Aorta (tissue), 5 donors: Measurements from ENCODE around the gene RBM14. TPM values are rescaled to one million over a fixed set of nuclear protein-coding genes. Genes with fewer than 3 reads are reported as not detected.
A peak's percentile ranks its signal among the peaks of the same experiment; 100 is the strongest.

Experiments used
- ATAC-seq: fragments of 200-7000 bp; cut with Tn5 transposase; one replicate; pipeline ENCODE4 v1.9.1; 2022; ENCODE audit warnings: moderate library complexity; ENCODE audit not compliant: low FRiP score
- DNase-seq, 2 donors: peaks; one replicate each; pipeline ENCODE4 v3.0.0-alpha.2; 2020
- H3K27ac ChIP-seq, 2 donors: one replicate each; pipeline ENCODE4 v1.5.1; 2013; ENCODE audit warnings: low read length in 2 of 2, mild to moderate bottlenecking in 2 of 2, moderate library complexity in 2 of 2, control low read depth in 1 of 2, inconsistent platforms in 1 of 2, low read depth in 1 of 2
- H3K27me3 ChIP-seq, 2 donors: one replicate each; pipeline ENCODE4 v1.6.1; 2013; ENCODE audit warnings: control low read depth in 1 of 2, low read length in 1 of 2, mild to moderate bottlenecking in 1 of 2, moderate library complexity in 1 of 2; ENCODE audit not compliant: insufficient read depth in 2 of 2, control insufficient read depth in 1 of 2
- H3K36me3 ChIP-seq, 2 donors: one replicate each; pipeline ENCODE4 v1.6.1; 2013; ENCODE audit warnings: control low read depth in 1 of 2, low read length in 1 of 2, mild to moderate bottlenecking in 1 of 2; ENCODE audit not compliant: insufficient read depth in 2 of 2, control insufficient read depth in 1 of 2
- H3K4me1 ChIP-seq, 2 donors: one replicate each; pipeline ENCODE4 v1.6.1; 2013; ENCODE audit warnings: low read length in 2 of 2, control low read depth in 1 of 2, mild to moderate bottlenecking in 1 of 2, moderate library complexity in 1 of 2; ENCODE audit not compliant: insufficient read depth in 2 of 2, control insufficient read depth in 1 of 2
- H3K4me3 ChIP-seq, 2 donors: one replicate each; pipeline ENCODE4 v1.5.1; 2013; ENCODE audit warnings: low read length in 2 of 2, control low read depth in 1 of 2, mild to moderate bottlenecking in 1 of 2
- H3K9me3 ChIP-seq: one replicate; pipeline ENCODE4 v1.6.1; 2013; ENCODE audit warnings: mild to moderate bottlenecking, low read length; ENCODE audit not compliant: control insufficient read depth
- WGBS, 2 donors: extraction: QIAGEN DNeasy Blood & Tissue Kit; methylation state at CpG; one replicate each; pipeline ENCODE4 v1.1.7; 2013; 5-methylcytosine and 5-hydroxymethylcytosine counted together
- intact Hi-C, 2 donors: fragments of 100-400 bp; cut with DNase I; formaldehyde crosslinking; loops; one replicate each; pipeline versions ENCODE4 v1.14.2 to v1.15.0; 2022
- long read RNA-seq, 2 donors: library from polyadenylated mRNA; unstranded; transcript quantifications; one replicate each; pipeline ENCODE4 v2.0.0, GENCODE V29; 2020 to 2021
- polyA plus RNA-seq, 2 donors: library from polyadenylated mRNA; stranded (reverse); fragments of 200-250 nt; gene quantifications; one replicate each; pipeline ENCODE4 v1.2.3, GENCODE V29; 2013
- total RNA-seq, 2 donors: library from RNA; stranded (reverse); fragmentation: NEBNext Ultra II Directional; extraction: Animal tissue kit (Norgen Biotek cat#: 25700); gene quantifications; one replicate each; pipeline ENCODE4 v1.2.1, GENCODE V29; 2021
- donor health status: healthy with polysubstance abuse.
- donor health status: Bipolar disorder and iron deficiency.
- donor health status: DM: no; HTN: no; CAD: no.
- donor health status: DM: no; HTN: no; CAD: no.
- donor health status: DM: yes; HTN: yes; CAD: no.

RBM14 gene
- 10 to 100 TPM; 66.3 to 66.7 TPM for total RNA-seq
- polyA plus RNA-seq = 10 to 100 TPM; 11.4 to 41.4 TPM
- long read RNA-seq, donor 1, transcript RBM14-201 (3 exons, 2,828 nt) = major isoform, 29 of 54 reads
- long read RNA-seq, donor 1, partial matches to known transcripts = 19 of 54 reads
- long read RNA-seq, donor 1, other reads (novel, unspliced or antisense) = 6 of 54 reads
- long read RNA-seq, donor 2, partial matches to known transcripts = 6 of 6 reads
- long read RNA-seq, donor 2, other reads (novel, unspliced or antisense) = 0 of 6 reads

DNA sequence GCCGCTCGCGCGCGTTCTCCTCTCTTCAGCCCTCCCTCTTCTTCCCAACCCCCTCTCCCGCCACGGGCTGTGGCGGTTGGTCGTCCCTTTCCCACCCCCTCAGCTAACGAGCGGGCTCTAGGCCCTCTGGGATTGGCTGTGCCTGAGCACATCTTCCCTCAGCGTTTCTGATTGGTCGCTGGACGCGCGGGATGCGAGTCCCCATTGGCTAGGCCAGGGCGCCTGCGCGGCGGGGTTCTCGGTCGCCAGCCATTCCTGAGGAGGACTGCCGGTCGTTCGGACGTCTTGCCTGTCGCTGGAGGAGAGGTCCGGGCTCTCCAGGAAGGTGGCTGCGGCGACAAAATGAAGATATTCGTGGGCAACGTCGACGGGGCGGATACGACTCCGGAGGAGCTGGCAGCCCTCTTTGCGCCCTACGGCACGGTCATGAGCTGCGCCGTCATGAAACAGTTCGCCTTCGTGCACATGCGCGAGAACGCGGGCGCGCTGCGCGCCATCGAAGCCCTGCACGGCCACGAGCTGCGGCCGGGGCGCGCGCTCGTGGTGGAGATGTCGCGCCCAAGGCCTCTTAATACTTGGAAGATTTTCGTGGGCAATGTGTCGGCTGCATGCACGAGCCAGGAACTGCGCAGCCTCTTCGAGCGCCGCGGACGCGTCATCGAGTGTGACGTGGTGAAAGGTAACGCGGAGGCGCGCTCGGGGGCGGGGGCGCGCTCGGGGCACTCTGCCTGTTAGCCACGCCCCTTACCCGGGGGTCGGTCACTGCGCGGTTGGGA lies at the start of gene RBM14:
Gene RBM14, plus strand, starts transcription at position 252 of the 776 bp plus-strand sequence. Its CDS starts 91 bp downstream, at position 343.
- 0 to 1% methylated on average over 86 to 90 of the region's 90 CpGs for WGBS, 2 donors

GRCh38 chr11:66567787-66568123 lies 48.7 kb upstream of the RBM14 start:
- ATAC-seq (no peak), DNase-seq (no peak)
- Histone ChIP-seq H3K36me3 (no peaks in the 10 kb centered on the region), H3K9me3 (no peaks in the 10 kb centered on the region), H3K27me3 (no peaks in the 10 kb centered on the region), H3K27ac (no peak overlapping the region), H3K4me3 (peak overlapping the region; percentile 45 to 69), H3K4me1 (no peaks in the 10 kb centered on the region)
- intact Hi-C loops = loop anchor here in 1 of 2 donors (10.0 kb wide), 1 partner anchor 267 kb away; no protein-coding TSS in a partner anchor
- WGBS, 2 donors = 60 to 68% methylated on average over 15 of the region's 15 CpGs

More for the DNA sequence above, at the start of gene RBM14:
- intact Hi-C loops = no loop called here
- peak; percentile 99 to 100 for DNase-seq
- Histone ChIP-seq H3K4me3 (peak within 1 kb of the TSS; percentile 78 to 93), H3K4me1 (no peaks in the 10 kb centered on the region), H3K36me3 (no peaks in the 10 kb centered on the region), H3K9me3 (no peaks in the 10 kb centered on the region), H3K27me3 (no peaks in the 10 kb centered on the region), H3K27ac (peak within 1 kb of the TSS; percentile 32 to 84)
- ATAC-seq = peak; percentile 97

GRCh38 chr11:66568124-66568916 lies 48.1 kb upstream of the RBM14 start, which contains the start of gene CTSF:
CTSF (minus strand) TSS chr11:66568606; CDS start chr11:66568486, 120 bp downstream.
- Histone ChIP-seq H3K27me3 (no peaks in the 10 kb centered on the region), H3K27ac (no peak within 1 kb of the TSS), H3K9me3 (no peaks in the 10 kb centered on the region), H3K36me3 (no peaks in the 10 kb centered on the region), H3K4me3 (peak within 1 kb of the TSS; percentile 45 to 69), H3K4me1 (no peaks in the 10 kb centered on the region)
- DNase-seq = peak; percentile 93 to 96
- peak; percentile 93 for ATAC-seq
- intact Hi-C loops = loop anchor here in 1 of 2 donors (10.0 kb wide), 1 partner anchor 266 kb away; no protein-coding TSS in a partner anchor
- WGBS, 2 donors = 4 to 5% methylated on average over 72 to 77 of the region's 77 CpGs

DNA sequence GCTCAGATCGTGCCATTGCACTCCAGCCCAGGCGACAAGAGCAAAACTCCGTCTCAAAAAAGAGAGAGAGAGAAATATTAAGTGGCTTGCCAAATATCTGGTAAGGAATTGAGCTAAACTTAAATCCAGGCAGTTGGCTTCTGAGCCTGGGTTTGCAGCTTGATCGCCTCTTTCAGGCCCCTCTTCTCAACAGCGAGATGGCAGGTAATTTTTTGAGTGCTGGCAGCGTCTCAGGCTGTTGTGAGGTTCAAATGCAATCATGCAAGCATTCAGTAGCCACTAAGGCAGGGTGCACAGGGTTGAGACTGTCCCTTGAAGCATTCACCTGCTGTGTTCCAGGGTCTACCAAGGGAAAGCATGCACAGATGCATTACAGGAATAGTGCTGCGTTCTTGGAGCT lies 47.4 kb upstream of the RBM14 start:
- intact Hi-C loops = loop anchor here in 1 of 2 donors (10.0 kb wide), 1 partner anchor 266 kb away; no protein-coding TSS in a partner anchor
- WGBS, 2 donors = 86% methylated on average over 7 of the region's 7 CpGs
- DNase-seq (no peak), ATAC-seq (no peak)
- no peak overlapping the region for H3K27ac ChIP-seq
- no peaks in the 10 kb centered on the region for H3K9me3 ChIP-seq
- H3K4me1 ChIP-seq = no peaks in the 10 kb centered on the region
- H3K27me3 ChIP-seq = no peaks in the 10 kb centered on the region
- H3K4me3 ChIP-seq = no peak overlapping the region
- no peaks in the 10 kb centered on the region for H3K36me3 ChIP-seq

DNA sequence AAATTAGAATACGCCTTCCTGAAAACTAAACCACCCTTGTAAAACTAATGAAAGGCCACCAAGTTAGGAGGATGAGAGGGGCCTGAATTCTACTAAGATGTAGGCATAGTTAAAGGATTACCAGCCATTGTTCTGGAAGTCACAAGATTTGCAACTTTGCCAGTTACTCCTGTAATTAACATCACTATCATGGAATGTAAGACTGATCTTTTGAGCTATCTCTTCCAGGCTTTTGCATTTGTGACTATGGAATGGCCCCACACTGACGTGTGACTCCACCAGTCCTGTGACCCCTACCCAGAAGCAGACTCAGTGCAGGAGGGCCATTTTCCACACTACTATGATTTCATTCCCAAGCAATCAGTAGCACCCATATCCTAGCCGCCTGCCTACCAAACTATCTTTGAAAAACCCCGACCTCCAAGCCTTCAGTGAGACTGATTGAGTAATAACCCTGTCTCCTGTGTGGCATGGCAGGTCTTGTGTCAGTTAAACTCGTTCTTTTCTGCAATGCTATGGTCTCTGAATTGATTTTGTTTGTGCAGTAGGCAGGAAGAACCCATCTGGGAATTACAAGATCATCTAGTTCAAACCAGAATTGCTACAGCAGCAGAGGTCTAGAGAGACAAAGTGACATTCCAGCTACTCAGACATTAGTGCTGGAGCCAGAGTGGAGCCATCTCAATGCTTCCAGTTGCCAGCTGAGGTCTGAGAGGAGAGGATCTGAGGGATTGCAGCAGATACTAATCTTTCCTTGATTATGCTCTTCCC lies 46.2 kb upstream of the RBM14 start:
- ATAC-seq = no peak
- WGBS, 2 donors = 49 to 64% methylated on average over 5 of the region's 5 CpGs
- intact Hi-C loops = loop anchor here in 1 of 2 donors (10.0 kb wide), 1 partner anchor 265 kb away; no protein-coding TSS in a partner anchor

GRCh38 chr11:66570850-66571180 lies 45.6 kb upstream of the RBM14 start:
- intact Hi-C loops = loop anchor here in 1 of 2 donors (10.0 kb wide), 1 partner anchor 264 kb away; no protein-coding TSS in a partner anchor
- no peak for ATAC-seq
- 77 to 86% methylated on average over 2 of the region's 2 CpGs for WGBS, 2 donors

More for the DNA sequence above, 46.2 kb upstream of the RBM14 start:
- Histone ChIP-seq H3K4me1 (no peaks in the 10 kb centered on the region), H3K27ac (no peak overlapping the region), H3K27me3 (no peaks in the 10 kb centered on the region), H3K4me3 (no peak overlapping the region), H3K9me3 (no peaks in the 10 kb centered on the region), H3K36me3 (no peaks in the 10 kb centered on the region)
- no peak for DNase-seq

GRCh38 chr11:66579017-66579606 lies 37.3 kb upstream of the RBM14 start:
- intact Hi-C loops = loop anchor here (1.0 to 10.0 kb wide), 2 partner anchors 99 to 256 kb away; no protein-coding TSS in a partner anchor
- Histone ChIP-seq H3K36me3 (no peaks in the 10 kb centered on the region), H3K4me3 (no peak overlapping the region), H3K27ac (no peak overlapping the region), H3K9me3 (no peaks in the 10 kb centered on the region), H3K4me1 (no peaks in the 10 kb centered on the region), H3K27me3 (no peaks in the 10 kb centered on the region)
- 16% methylated on average over 25 of the region's 25 CpGs for WGBS, 2 donors
- ATAC-seq = peak; percentile 87
- DNase-seq = peak; percentile 87 to 96

More at GRCh38 chr11:66570850-66571180, 45.6 kb upstream of the RBM14 start:
- DNase-seq = no peak
- no peaks in the 10 kb centered on the region for H3K27me3 ChIP-seq
- no peaks in the 10 kb centered on the region for H3K4me1 ChIP-seq
- H3K9me3 ChIP-seq = no peaks in the 10 kb centered on the region
- no peaks in the 10 kb centered on the region for H3K36me3 ChIP-seq
- no peak overlapping the region for H3K4me3 ChIP-seq
- no peak overlapping the region for H3K27ac ChIP-seq
